ENCODE results near the gene OPRL1.

The OPRL1 gene

GRCh38 chr20:64092258-64093012 lies 12.6 kb downstream of the OPRL1 start:
- no peak overlapping the region for H3K4me3 ChIP-seq (ENCODE audit: low read length in 2 of 2)
- H3K4me1 ChIP-seq (ENCODE audit: control insufficient read depth, insufficient read depth, low read length) = no peaks in the 10 kb centered on the region
- H3K9ac ChIP-seq (ENCODE audit: low read length in 2 of 2) = no peak overlapping the region
- H3K36me3 ChIP-seq (ENCODE audit: control insufficient read depth in 2 of 2, insufficient read depth in 2 of 2, low read length in 2 of 2) = no peaks in the 10 kb centered on the region
- H3K27me3 ChIP-seq (ENCODE audit: control insufficient read depth in 1 of 2, insufficient read depth in 2 of 2, low read length in 2 of 2) = peaks cover 15 to 22% of the 10 kb centered on the region in 2 donors
- H3K27ac ChIP-seq (ENCODE audit: low read length) = no peak overlapping the region
- peaks cover 0 to 3% of the 10 kb centered on the region in 2 donors for H3K9me3 ChIP-seq (ENCODE audit: control insufficient read depth in 2 of 2, low read length in 2 of 2)

DNA sequence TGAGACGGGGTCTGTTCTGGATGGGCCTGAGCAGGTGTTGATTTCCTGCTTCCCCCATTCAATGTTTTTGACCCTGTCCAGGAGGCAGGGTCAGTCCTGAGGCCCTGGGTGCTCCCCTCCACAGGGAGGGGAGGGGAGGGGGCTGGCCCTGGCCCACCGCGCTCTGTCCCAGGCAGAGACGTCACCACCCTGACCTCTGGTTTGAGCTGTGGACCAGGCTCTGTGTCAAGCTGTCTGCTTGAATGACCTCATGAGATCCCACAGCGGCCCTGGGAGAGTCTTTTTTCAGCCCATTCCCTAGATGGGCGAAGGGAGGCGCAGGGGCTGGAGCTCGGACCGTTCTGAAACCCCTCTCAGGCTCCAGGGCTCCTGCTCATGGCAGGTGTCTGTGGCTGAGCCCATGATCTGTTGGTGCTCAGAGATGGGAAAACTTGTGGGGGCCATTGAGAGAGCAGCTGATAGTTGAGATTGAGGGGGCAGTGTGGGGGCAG lies 13.2 kb downstream of the OPRL1 start:
- no peak overlapping the region for H3K4me3 ChIP-seq (ENCODE audit: low read length in 2 of 2)
- peaks cover 19 to 22% of the 10 kb centered on the region in 2 donors for H3K27me3 ChIP-seq (ENCODE audit: control insufficient read depth in 1 of 2, insufficient read depth in 2 of 2, low read length in 2 of 2)
- no peak overlapping the region for H3K9ac ChIP-seq (ENCODE audit: low read length in 2 of 2)

GRCh38 chr20:64095455-64095854 lies 15.6 kb downstream of the OPRL1 start:
- Histone ChIP-seq H3K4me3 (ENCODE audit: low read length in 2 of 2) (no peak overlapping the region), H3K9me3 (ENCODE audit: control insufficient read depth in 2 of 2, low read length in 2 of 2) (no peaks in the 10 kb centered on the region), H3K27me3 (ENCODE audit: control insufficient read depth in 1 of 2, insufficient read depth in 2 of 2, low read length in 2 of 2) (peaks cover 20 to 24% of the 10 kb centered on the region in 2 donors), H3K27ac (ENCODE audit: low read length) (no peak overlapping the region), H3K36me3 (ENCODE audit: control insufficient read depth in 2 of 2, insufficient read depth in 2 of 2, low read length in 2 of 2) (no peaks in the 10 kb centered on the region), H3K4me1 (ENCODE audit: control insufficient read depth, insufficient read depth, low read length) (no peaks in the 10 kb centered on the region), H3K9ac (ENCODE audit: low read length in 2 of 2) (no peak overlapping the region)

More for the DNA sequence above, 13.2 kb downstream of the OPRL1 start:
- no peak overlapping the region for H3K27ac ChIP-seq (ENCODE audit: low read length)
- no peaks in the 10 kb centered on the region for H3K9me3 ChIP-seq (ENCODE audit: control insufficient read depth in 2 of 2, low read length in 2 of 2)
- H3K4me1 ChIP-seq (ENCODE audit: control insufficient read depth, insufficient read depth, low read length) = no peaks in the 10 kb centered on the region
- no peaks in the 10 kb centered on the region for H3K36me3 ChIP-seq (ENCODE audit: control insufficient read depth in 2 of 2, insufficient read depth in 2 of 2, low read length in 2 of 2)

GRCh38 chr20:64095927-64096326 lies 16.0 kb downstream of the OPRL1 start:
- no peaks in the 10 kb centered on the region for H3K36me3 ChIP-seq (ENCODE audit: control insufficient read depth in 2 of 2, insufficient read depth in 2 of 2, low read length in 2 of 2)
- no peak overlapping the region for H3K9ac ChIP-seq (ENCODE audit: low read length in 2 of 2)
- no peak overlapping the region for H3K4me3 ChIP-seq (ENCODE audit: low read length in 2 of 2)
- no peak overlapping the region for H3K27ac ChIP-seq (ENCODE audit: low read length)
- no peaks in the 10 kb centered on the region for H3K9me3 ChIP-seq (ENCODE audit: control insufficient read depth in 2 of 2, low read length in 2 of 2)
- H3K4me1 ChIP-seq (ENCODE audit: control insufficient read depth, insufficient read depth, low read length) = no peaks in the 10 kb centered on the region
- peaks cover 24 to 29% of the 10 kb centered on the region in 2 donors for H3K27me3 ChIP-seq (ENCODE audit: control insufficient read depth in 1 of 2, insufficient read depth in 2 of 2, low read length in 2 of 2)

DNA sequence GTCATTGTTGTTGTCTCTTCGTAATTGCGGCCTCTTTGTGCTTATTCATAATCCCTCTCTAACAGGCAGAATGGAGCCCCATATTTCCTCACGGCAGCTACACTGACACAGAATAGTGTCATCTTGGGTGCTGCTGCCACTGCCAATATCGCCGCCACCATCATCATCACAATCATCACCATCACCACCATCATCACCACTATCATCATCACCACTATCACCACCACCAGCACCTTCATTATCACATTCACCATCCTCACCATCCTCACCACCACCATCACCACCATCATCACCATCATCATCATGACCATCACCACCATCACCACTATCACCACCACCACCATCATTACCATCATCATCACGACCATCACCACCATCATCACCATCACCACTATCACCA lies 16.7 kb downstream of the OPRL1 start:
- no peak overlapping the region for H3K9ac ChIP-seq (ENCODE audit: low read length in 2 of 2)
- H3K27me3 ChIP-seq (ENCODE audit: control insufficient read depth in 1 of 2, insufficient read depth in 2 of 2, low read length in 2 of 2) = peaks cover 30 to 35% of the 10 kb centered on the region in 2 donors
- no peak overlapping the region for H3K4me3 ChIP-seq (ENCODE audit: low read length in 2 of 2)
- H3K27ac ChIP-seq (ENCODE audit: low read length) = no peak overlapping the region
- no peaks in the 10 kb centered on the region for H3K36me3 ChIP-seq (ENCODE audit: control insufficient read depth in 2 of 2, insufficient read depth in 2 of 2, low read length in 2 of 2)
- H3K9me3 ChIP-seq (ENCODE audit: control insufficient read depth in 2 of 2, low read length in 2 of 2) = no peaks in the 10 kb centered on the region
- peaks cover 1% of the 10 kb centered on the region for H3K4me1 ChIP-seq (ENCODE audit: control insufficient read depth, insufficient read depth, low read length)

DNA sequence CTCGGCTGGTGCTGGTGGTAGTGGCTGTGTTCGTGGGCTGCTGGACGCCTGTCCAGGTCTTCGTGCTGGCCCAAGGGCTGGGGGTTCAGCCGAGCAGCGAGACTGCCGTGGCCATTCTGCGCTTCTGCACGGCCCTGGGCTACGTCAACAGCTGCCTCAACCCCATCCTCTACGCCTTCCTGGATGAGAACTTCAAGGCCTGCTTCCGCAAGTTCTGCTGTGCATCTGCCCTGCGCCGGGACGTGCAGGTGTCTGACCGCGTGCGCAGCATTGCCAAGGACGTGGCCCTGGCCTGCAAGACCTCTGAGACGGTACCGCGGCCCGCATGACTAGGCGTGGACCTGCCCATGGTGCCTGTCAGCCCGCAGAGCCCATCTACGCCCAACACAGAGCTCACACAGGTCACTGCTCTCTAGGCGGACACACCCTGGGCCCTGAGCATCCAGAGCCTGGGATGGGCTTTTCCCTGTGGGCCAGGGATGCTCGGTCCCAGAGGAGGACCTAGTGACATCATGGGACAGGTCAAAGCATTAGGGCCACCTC lies 18.7 kb downstream of the OPRL1 start:
- Histone ChIP-seq H3K4me1 (ENCODE audit: control insufficient read depth, insufficient read depth, low read length) (peaks cover 6% of the 10 kb centered on the region), H3K4me3 (ENCODE audit: low read length in 2 of 2) (no peak overlapping the region), H3K27ac (ENCODE audit: low read length) (no peak overlapping the region), H3K9me3 (ENCODE audit: control insufficient read depth in 2 of 2, low read length in 2 of 2) (no peaks in the 10 kb centered on the region), H3K36me3 (ENCODE audit: control insufficient read depth in 2 of 2, insufficient read depth in 2 of 2, low read length in 2 of 2) (no peaks in the 10 kb centered on the region), H3K9ac (ENCODE audit: low read length in 2 of 2) (no peak overlapping the region), H3K27me3 (ENCODE audit: control insufficient read depth in 1 of 2, insufficient read depth in 2 of 2, low read length in 2 of 2) (peaks cover 34 to 46% of the 10 kb centered on the region in 2 donors)

DNA sequence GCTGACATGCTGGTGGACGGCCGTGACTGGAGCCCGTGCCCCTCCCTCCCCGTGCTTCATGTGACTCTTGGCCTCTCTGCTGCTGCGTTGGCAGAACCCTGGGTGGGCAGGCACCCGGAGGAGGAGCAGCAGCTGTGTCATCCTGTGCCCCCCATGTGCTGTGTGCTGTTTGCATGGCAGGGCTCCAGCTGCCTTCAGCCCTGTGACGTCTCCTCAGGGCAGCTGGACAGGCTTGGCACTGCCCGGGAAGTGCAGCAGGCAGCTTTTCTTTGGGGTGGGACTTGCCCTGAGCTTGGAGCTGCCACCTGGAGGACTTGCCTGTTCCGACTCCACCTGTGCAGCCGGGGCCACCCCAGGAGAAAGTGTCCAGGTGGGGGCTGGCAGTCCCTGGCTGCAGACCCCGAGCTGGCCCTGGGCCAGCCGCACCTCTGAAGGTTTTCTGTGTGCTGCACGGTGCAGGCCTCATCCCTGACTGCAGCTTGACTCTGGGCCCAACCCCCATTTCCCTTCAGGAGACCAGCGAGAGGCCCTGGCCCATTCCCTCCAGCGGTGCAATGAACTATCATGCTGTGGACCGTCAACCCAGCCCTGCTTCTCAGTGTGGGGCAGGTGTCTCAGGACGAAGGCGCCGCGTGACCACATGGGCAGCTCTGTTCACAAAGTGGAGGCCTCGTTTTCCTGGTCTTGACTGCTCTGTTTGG lies 19.4 kb downstream of the OPRL1 start:
- Histone ChIP-seq H3K36me3 (ENCODE audit: control insufficient read depth in 2 of 2, insufficient read depth in 2 of 2, low read length in 2 of 2) (no peaks in the 10 kb centered on the region), H3K9ac (ENCODE audit: low read length in 2 of 2) (no peak overlapping the region), H3K27ac (ENCODE audit: low read length) (no peak overlapping the region), H3K9me3 (ENCODE audit: control insufficient read depth in 2 of 2, low read length in 2 of 2) (no peaks in the 10 kb centered on the region), H3K27me3 (ENCODE audit: control insufficient read depth in 1 of 2, insufficient read depth in 2 of 2, low read length in 2 of 2) (peaks cover 36 to 50% of the 10 kb centered on the region in 2 donors), H3K4me1 (ENCODE audit: control insufficient read depth, insufficient read depth, low read length) (peaks cover 6% of the 10 kb centered on the region), H3K4me3 (ENCODE audit: low read length in 2 of 2) (no peak overlapping the region)

GRCh38 chr20:64099880-64100565 lies 20.1 kb downstream of the OPRL1 start:
- peaks cover 6% of the 10 kb centered on the region for H3K4me1 ChIP-seq (ENCODE audit: control insufficient read depth, insufficient read depth, low read length)
- H3K9me3 ChIP-seq (ENCODE audit: control insufficient read depth in 2 of 2, low read length in 2 of 2) = no peaks in the 10 kb centered on the region
- peaks cover 36 to 50% of the 10 kb centered on the region in 2 donors for H3K27me3 ChIP-seq (ENCODE audit: control insufficient read depth in 1 of 2, insufficient read depth in 2 of 2, low read length in 2 of 2)
- no peak overlapping the region for H3K4me3 ChIP-seq (ENCODE audit: low read length in 2 of 2)
- no peak overlapping the region for H3K27ac ChIP-seq (ENCODE audit: low read length)
- no peak overlapping the region for H3K9ac ChIP-seq (ENCODE audit: low read length in 2 of 2)
- H3K36me3 ChIP-seq (ENCODE audit: control insufficient read depth in 2 of 2, insufficient read depth in 2 of 2, low read length in 2 of 2) = no peaks in the 10 kb centered on the region

DNA sequence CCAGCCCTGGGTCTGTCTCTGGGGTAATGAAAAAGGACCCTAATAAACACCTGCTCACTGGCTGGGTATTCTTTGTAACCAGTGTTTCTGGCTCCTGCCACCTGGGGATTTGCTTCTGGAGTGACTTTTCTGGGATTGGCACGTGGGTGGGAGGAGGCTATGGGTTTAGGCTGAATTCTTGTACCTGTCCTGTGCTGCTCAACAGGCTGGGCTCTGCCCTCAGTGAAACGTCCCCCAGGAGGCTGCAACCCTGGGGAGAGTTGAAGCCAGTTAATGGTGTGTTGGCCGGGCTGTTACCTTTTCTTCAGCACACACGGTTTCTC lies 20.6 kb downstream of the OPRL1 start:
- Histone ChIP-seq H3K36me3 (ENCODE audit: control insufficient read depth in 2 of 2, insufficient read depth in 2 of 2, low read length in 2 of 2) (no peaks in the 10 kb centered on the region), H3K27ac (ENCODE audit: low read length) (no peak overlapping the region), H3K9ac (ENCODE audit: low read length in 2 of 2) (no peak overlapping the region), H3K27me3 (ENCODE audit: control insufficient read depth in 1 of 2, insufficient read depth in 2 of 2, low read length in 2 of 2) (peaks cover 38 to 50% of the 10 kb centered on the region in 2 donors), H3K4me1 (ENCODE audit: control insufficient read depth, insufficient read depth, low read length) (peaks cover 6% of the 10 kb centered on the region), H3K9me3 (ENCODE audit: control insufficient read depth in 2 of 2, low read length in 2 of 2) (no peaks in the 10 kb centered on the region), H3K4me3 (ENCODE audit: low read length in 2 of 2) (no peak overlapping the region)

GRCh38 chr20:64100946-64101688 lies 21.2 kb downstream of the OPRL1 start:
- peaks cover 6% of the 10 kb centered on the region for H3K4me1 ChIP-seq (ENCODE audit: control insufficient read depth, insufficient read depth, low read length)
- peaks cover 36 to 46% of the 10 kb centered on the region in 2 donors for H3K27me3 ChIP-seq (ENCODE audit: control insufficient read depth in 1 of 2, insufficient read depth in 2 of 2, low read length in 2 of 2)
- no peak overlapping the region for H3K4me3 ChIP-seq (ENCODE audit: low read length in 2 of 2)
- H3K36me3 ChIP-seq (ENCODE audit: control insufficient read depth in 2 of 2, insufficient read depth in 2 of 2, low read length in 2 of 2) = no peaks in the 10 kb centered on the region
- no peak overlapping the region for H3K27ac ChIP-seq (ENCODE audit: low read length)
- no peaks in the 10 kb centered on the region for H3K9me3 ChIP-seq (ENCODE audit: control insufficient read depth in 2 of 2, low read length in 2 of 2)
- H3K9ac ChIP-seq (ENCODE audit: low read length in 2 of 2) = no peak overlapping the region
